ENCODE data around the gene ANKRD31.

- no peak for TF ChIP-seq POLR2AphosphoS5 (IDR thresholded peaks at IDR 0.05; ENCODE audit: low read depth, low read length)
- no peak for TF ChIP-seq TAF1 (IDR thresholded peaks at IDR 0.05; ENCODE audit: low read depth, low read length)
- no peak for TF ChIP-seq POLR2A (IDR thresholded peaks at IDR 0.05; ENCODE audit: low read depth, low read length)
Observed at GRCh38 chr5:75214928-75215327, 21.8 kb downstream of the ANKRD31 start.

All from GM12891 (cell line).